ENCODE data around the gene TLCD2. TPM values are rescaled to one million over a fixed set of nuclear protein-coding genes. Genes with fewer than 3 reads are reported as not detected.

Gene TLCD2
- total and polyA plus RNA-seq, 2 of the 13 experiments (the other 11 are each of a cell fraction or from before 2014, with no cell fraction given): 0.90 to 1.1 TPM

- TF ChIP-seq ZNF142 (CRISPR knock-in tag; IDR thresholded peaks at IDR 0.05): no peak
- TF ChIP-seq ZNF350 (CRISPR knock-in tag; IDR thresholded peaks at IDR 0.05; ENCODE audit: borderline replicate concordance, low read depth): no peak
- TF ChIP-seq ZFP82 (CRISPR knock-in tag; IDR thresholded peaks at IDR 0.05; ENCODE audit: borderline replicate concordance): no peak
- TF ChIP-seq CBX1 (IDR thresholded peaks at IDR 0.05; ENCODE audit: low read depth): no peak
Observed at GRCh38 chr17:1754430-1755112, 44.4 kb upstream of the TLCD2 start (continued).

- CTCF ChIA-PET (ENCODE audit: low intra/inter-chr PET ratio, low total read pairs): no interaction called here
- no peak for DNase-seq (ENCODE audit: low spot score)
- H4K20me1 ChIP-seq (ENCODE audit: insufficient read depth, low read length): peaks cover 14% of the 10 kb centered on the region; the same call in 1 of the 2 replicates
- peak; percentile 20 for ATAC-seq
- H2AFZ ChIP-seq (ENCODE audit: low read length): no peak overlapping the region
- no peak overlapping the region; the same call in 1 of the 2 replicates for H3K4me2 ChIP-seq (ENCODE audit: low read depth, low read length)
- no peaks in the 10 kb centered on the region for H3K9me3 ChIP-seq (ENCODE audit: low read length)
- H3K4me3 ChIP-seq (replicated peaks in 1 of 3; ENCODE audit: insufficient read depth in 1 of 3, low read depth in 2 of 3, low read length in 3 of 3): no peak overlapping the region
- POLR2A ChIA-PET: interaction anchor here (0.6 to 16.4 kb wide), 7 partner anchors 9 to 33 kb away, joined by 3 to 299 read pairs (median 92); partner anchors contain the start of genes SERPINF1, SERPINF2 and WDR81
- H3K9ac ChIP-seq (ENCODE audit: insufficient read depth, low read depth, low read length): no peak overlapping the region
- in situ Hi-C loops (cut with HindIII; ENCODE audit: extremely low pct_ligation_motif_present, low pct_unique_long_range_greater_than_20kb): no loop called here
- H3K36me3 ChIP-seq (replicated peaks in 1 of 2; ENCODE audit: control insufficient read depth in 1 of 2, insufficient read depth in 2 of 2, low read length in 2 of 2): peaks cover 3 to 13% of the 10 kb centered on the region in 2 experiments; a peak in 3 of 5 replicates
- peaks cover 49% of the 10 kb centered on the region for H3K4me1 ChIP-seq (ENCODE audit: insufficient read depth, low read length)
- no peaks in the 10 kb centered on the region for H3K79me2 ChIP-seq (ENCODE audit: insufficient read depth, low read length)
- peak overlapping the region; percentile 30 for H3K27ac ChIP-seq (ENCODE audit: extremely low read length, insufficient read depth, low read length)
- BruUV-seq (replicated peaks): no TSS peak
- no peaks in the 10 kb centered on the region for H3K27me3 ChIP-seq (ENCODE audit: control insufficient read depth in 1 of 2, insufficient read depth in 2 of 2, low read length in 2 of 2)
- 91% methylated on average over 19 of the region's 23 CpGs for WGBS (ENCODE audit: low lambda C conversion rate)
- FAIRE-seq: no peak
- intact Hi-C loops (cut with micrococcal nuclease; ENCODE audit: unreplicated experiment): no loop called here
- no peak for TF ChIP-seq ZNF484 (CRISPR knock-in tag; IDR thresholded peaks at IDR 0.05; ENCODE audit: borderline replicate concordance, low read depth)
- no peak for TF ChIP-seq ZNF460 (CRISPR knock-in tag; IDR thresholded peaks at IDR 0.05; ENCODE audit: borderline replicate concordance)
- TF ChIP-seq GABPB1 (CRISPR knock-in tag; IDR thresholded peaks at IDR 0.05): peak; percentile 13; the same call in 1 of the 2 replicates
Observed at GRCh38 chr17:1753767-1754429, 43.7 kb upstream of the TLCD2 start.

Data from HepG2 (cell line).